ENCODE measurements around the gene GPR158. TPM values are rescaled to one million over a fixed set of nuclear protein-coding genes. Genes with fewer than 3 reads are reported as not detected.

Gene GPR158
- total RNA-seq, 1 experiment from 2014 or later: 0.24 TPM

DNA sequence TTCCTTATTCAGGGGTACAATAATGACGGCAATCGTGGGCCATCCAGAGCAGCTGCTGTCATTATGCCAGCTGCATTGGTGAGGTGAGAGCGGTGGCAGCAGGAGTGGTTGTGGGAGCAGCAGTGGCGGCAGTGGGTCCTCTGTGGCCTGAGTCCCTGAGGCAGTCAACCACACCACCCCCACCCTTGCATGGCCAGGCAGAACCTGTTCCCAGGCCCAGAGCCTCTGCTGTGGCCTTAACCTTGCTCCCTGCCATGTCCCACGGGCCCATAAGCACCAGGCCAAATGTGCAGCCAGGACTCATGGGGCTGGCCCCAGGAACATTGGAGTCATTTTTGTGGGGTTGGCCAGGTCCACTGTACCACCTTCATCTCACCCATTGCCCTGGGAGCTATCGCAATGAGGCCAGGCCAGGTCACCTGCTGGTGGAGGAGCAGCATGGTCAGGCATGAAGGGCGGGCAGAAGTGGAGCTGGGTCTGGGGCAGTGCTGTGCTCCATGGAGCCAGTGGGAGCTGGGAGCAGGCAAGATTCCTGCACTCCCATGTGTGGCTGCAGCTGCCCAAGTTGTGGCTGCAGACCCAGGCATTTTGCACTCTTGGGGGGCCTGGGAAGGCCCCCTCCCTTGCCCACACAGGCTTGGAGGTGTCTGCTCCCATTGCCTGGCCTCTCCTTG, 213.5 kb downstream of the GPR158 start:
- H3K4me3 Mint-ChIP-seq: no peak overlapping the region
- H3K27me3 ChIP-seq (ENCODE audit: insufficient read depth, low read length): no peaks in the 10 kb centered on the region
- H3K36me3 Mint-ChIP-seq (ENCODE audit: insufficient read depth in 1 of 3, low read depth in 3 of 3): peaks cover 23 to 26% (median 23%) of the 10 kb centered on the region in 3 experiments

More for the DNA sequence above, 213.5 kb downstream of the GPR158 start:
- Mint-ChIP-seq H3K4me1 (peaks cover 4% of the 10 kb centered on the region in 2 experiments), H3K27me3 (ENCODE audit: low read depth) (no peaks in the 10 kb centered on the region; the same call in 1 of the 2 replicates), H3K27ac (no peak overlapping the region), H3K9me3 (peaks cover 26 to 55% of the 10 kb centered on the region in 2 experiments)
- Histone ChIP-seq H4K5ac (ENCODE audit: insufficient read length, low read depth, low read length) (no peak overlapping the region), H2BK15ac (ENCODE audit: low read depth, low read length) (no peak overlapping the region), H3K23me2 (ENCODE audit: insufficient read length, low read depth, low read length, poor library complexity, severe bottlenecking) (no peaks in the 10 kb centered on the region), H3K18ac (ENCODE audit: insufficient read length, low read depth, low read length) (no peak overlapping the region), H3K79me1 (ENCODE audit: insufficient read depth, low read depth, low read length, poor library complexity, severe bottlenecking) (no peaks in the 10 kb centered on the region), H3K4me1 (ENCODE audit: insufficient read depth, low read length) (no peaks in the 10 kb centered on the region), H3K4me2 (ENCODE audit: insufficient read depth, insufficient read length, low read length) (no peak overlapping the region), H3K27ac (ENCODE audit: insufficient read length, low read depth, low read length) (no peak overlapping the region), H2AFZ (ENCODE audit: low read length) (no peak overlapping the region), H3K23ac (ENCODE audit: insufficient read length, low read depth, low read length) (no peak overlapping the region), H4K20me1 (ENCODE audit: control insufficient read depth, insufficient read depth, insufficient read length) (no peaks in the 10 kb centered on the region), H2BK5ac (ENCODE audit: insufficient read length, low read length) (no peak overlapping the region), H3K14ac (ENCODE audit: insufficient read depth, low read length) (no peak overlapping the region), H3K56ac (ENCODE audit: insufficient read length, low read depth, low read length) (no peak overlapping the region), H2BK20ac (ENCODE audit: low read depth, low read length, poor library complexity, severe bottlenecking) (no peak overlapping the region), H3T11ph (ENCODE audit: low read length) (no peak overlapping the region), H3K4ac (ENCODE audit: low read depth, low read length) (no peak overlapping the region), H4K91ac (ENCODE audit: insufficient read length, low read depth, low read length) (no peak overlapping the region), H4K8ac (replicated peaks; ENCODE audit: insufficient read length, low read depth, low read length) (no peak overlapping the region), H2AK5ac (ENCODE audit: insufficient read length, low read length) (no peak overlapping the region), H3K79me2 (ENCODE audit: insufficient read depth, low read length) (no peaks in the 10 kb centered on the region), H2BK12ac (ENCODE audit: insufficient read length, low read depth, low read length) (no peak overlapping the region), H2BK120ac (ENCODE audit: low read depth, low read length, poor library complexity, severe bottlenecking) (no peak overlapping the region), H3K9me3 (ENCODE audit: control insufficient read depth, low read depth, low read length) (peaks cover 11% of the 10 kb centered on the region), H3K9ac (ENCODE audit: extremely low read depth, insufficient read length, low read length) (no peak overlapping the region)
- no peak for DNase-seq
- no CpG with 5 or more reads among the region's 7 CpGs for WGBS (ENCODE audit: extremely low coverage, insufficient read length, low lambda C conversion rate)
- TF ChIP-seq CTCF (conservative IDR thresholded peaks at IDR 0.05): no peak
